ENCODE measurements around the gene PRKN. TPM values are rescaled to one million over a fixed set of nuclear protein-coding genes. Genes with fewer than 3 reads are reported as not detected.

The PRKN gene
- total RNA-seq, 1 experiment from 2014 or later = 0.46 TPM

- no peaks in the 10 kb centered on the region for H3K9me3 ChIP-seq (ENCODE audit: control insufficient read depth, insufficient read depth, low read depth, low read length)
- in situ Hi-C loops (cut with HindIII; ENCODE audit: low pct_unique_long_range_greater_than_20kb, low sequenced_read_pairs) = no loop called here
- intact Hi-C loops (cut with micrococcal nuclease; ENCODE audit: unreplicated experiment) = no loop called here
- H3K4me1 ChIP-seq (ENCODE audit: control insufficient read depth, insufficient read depth, low read length) = peaks cover 5% of the 10 kb centered on the region; the same call in 1 of the 2 replicates
- DNase-seq (ENCODE audit: low read depth, low spot score) (no peak), ATAC-seq (no peak)
- BruUV-seq (replicated peaks) = no TSS peak
- no peaks in the 10 kb centered on the region; the same call in 1 of the 2 replicates for H3K27me3 ChIP-seq (ENCODE audit: control insufficient read depth, insufficient read depth, low read length)
- POLR2A ChIA-PET = no interaction called here
- no peak overlapping the region for H3K4me3 ChIP-seq (ENCODE audit: low read depth in 2 of 2, low read length in 2 of 2)
- CTCF ChIA-PET = no interaction called here
- TF ChIP-seq POLR2AphosphoS5 (IDR thresholded peaks at IDR 0.05; ENCODE audit: low read depth, low read length) (no peak), TCF7L2 (IDR thresholded peaks at IDR 0.05; ENCODE audit: low read depth, low read length) (no peak), SIN3A (IDR thresholded peaks at IDR 0.05; ENCODE audit: borderline replicate concordance, insufficient read depth, low read depth, low read length) (no peak)
- TF ChIP-seq, protein P1, sequence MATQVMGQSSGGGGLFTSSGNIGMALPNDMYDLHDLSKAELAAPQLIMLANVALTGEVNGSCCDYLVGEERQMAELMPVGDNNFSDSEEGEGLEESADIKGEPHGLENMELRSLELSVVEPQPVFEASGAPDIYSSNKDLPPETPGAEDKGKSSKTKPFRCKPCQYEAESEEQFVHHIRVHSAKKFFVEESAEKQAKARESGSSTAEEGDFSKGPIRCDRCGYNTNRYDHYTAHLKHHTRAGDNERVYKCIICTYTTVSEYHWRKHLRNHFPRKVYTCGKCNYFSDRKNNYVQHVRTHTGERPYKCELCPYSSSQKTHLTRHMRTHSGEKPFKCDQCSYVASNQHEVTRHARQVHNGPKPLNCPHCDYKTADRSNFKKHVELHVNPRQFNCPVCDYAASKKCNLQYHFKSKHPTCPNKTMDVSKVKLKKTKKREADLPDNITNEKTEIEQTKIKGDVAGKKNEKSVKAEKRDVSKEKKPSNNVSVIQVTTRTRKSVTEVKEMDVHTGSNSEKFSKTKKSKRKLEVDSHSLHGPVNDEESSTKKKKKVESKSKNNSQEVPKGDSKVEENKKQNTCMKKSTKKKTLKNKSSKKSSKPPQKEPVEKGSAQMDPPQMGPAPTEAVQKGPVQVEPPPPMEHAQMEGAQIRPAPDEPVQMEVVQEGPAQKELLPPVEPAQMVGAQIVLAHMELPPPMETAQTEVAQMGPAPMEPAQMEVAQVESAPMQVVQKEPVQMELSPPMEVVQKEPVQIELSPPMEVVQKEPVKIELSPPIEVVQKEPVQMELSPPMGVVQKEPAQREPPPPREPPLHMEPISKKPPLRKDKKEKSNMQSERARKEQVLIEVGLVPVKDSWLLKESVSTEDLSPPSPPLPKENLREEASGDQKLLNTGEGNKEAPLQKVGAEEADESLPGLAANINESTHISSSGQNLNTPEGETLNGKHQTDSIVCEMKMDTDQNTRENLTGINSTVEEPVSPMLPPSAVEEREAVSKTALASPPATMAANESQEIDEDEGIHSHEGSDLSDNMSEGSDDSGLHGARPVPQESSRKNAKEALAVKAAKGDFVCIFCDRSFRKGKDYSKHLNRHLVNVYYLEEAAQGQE (IDR thresholded peaks at IDR 0.05; ENCODE audit: insufficient read depth in 1 of 2, low read depth in 2 of 2, low read length in 1 of 2) = no peak
- TF ChIP-seq, protein P2, sequence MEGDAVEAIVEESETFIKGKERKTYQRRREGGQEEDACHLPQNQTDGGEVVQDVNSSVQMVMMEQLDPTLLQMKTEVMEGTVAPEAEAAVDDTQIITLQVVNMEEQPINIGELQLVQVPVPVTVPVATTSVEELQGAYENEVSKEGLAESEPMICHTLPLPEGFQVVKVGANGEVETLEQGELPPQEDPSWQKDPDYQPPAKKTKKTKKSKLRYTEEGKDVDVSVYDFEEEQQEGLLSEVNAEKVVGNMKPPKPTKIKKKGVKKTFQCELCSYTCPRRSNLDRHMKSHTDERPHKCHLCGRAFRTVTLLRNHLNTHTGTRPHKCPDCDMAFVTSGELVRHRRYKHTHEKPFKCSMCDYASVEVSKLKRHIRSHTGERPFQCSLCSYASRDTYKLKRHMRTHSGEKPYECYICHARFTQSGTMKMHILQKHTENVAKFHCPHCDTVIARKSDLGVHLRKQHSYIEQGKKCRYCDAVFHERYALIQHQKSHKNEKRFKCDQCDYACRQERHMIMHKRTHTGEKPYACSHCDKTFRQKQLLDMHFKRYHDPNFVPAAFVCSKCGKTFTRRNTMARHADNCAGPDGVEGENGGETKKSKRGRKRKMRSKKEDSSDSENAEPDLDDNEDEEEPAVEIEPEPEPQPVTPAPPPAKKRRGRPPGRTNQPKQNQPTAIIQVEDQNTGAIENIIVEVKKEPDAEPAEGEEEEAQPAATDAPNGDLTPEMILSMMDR (IDR thresholded peaks at IDR 0.05) = no peak
- no peaks in the 10 kb centered on the region for H3K36me3 ChIP-seq (ENCODE audit: control insufficient read depth, insufficient read depth, low read length)
- no peak overlapping the region for H3K27ac ChIP-seq (ENCODE audit: low read length)
Observed at GRCh38 chr6:161378115-161378514, 1349.5 kb downstream of the PRKN start.

GRCh38 chr6:161377116-161377515, 1350.5 kb downstream of the PRKN start:
- no peak for ATAC-seq
- in situ Hi-C loops (cut with HindIII; ENCODE audit: low pct_unique_long_range_greater_than_20kb, low sequenced_read_pairs) (no loop called here), intact Hi-C loops (cut with micrococcal nuclease; ENCODE audit: unreplicated experiment) (no loop called here)
- Histone ChIP-seq H3K4me1 (ENCODE audit: control insufficient read depth, insufficient read depth, low read length) (peaks cover 5% of the 10 kb centered on the region; the same call in 1 of the 2 replicates), H3K9me3 (ENCODE audit: control insufficient read depth, insufficient read depth, low read depth, low read length) (no peaks in the 10 kb centered on the region), H3K4me3 (ENCODE audit: low read depth in 2 of 2, low read length in 2 of 2) (no peak overlapping the region), H3K36me3 (ENCODE audit: control insufficient read depth, insufficient read depth, low read length) (no peaks in the 10 kb centered on the region), H3K27ac (ENCODE audit: low read length) (no peak overlapping the region), H3K27me3 (ENCODE audit: control insufficient read depth, insufficient read depth, low read length) (no peaks in the 10 kb centered on the region)
- POLR2A ChIA-PET = no interaction called here
- TF ChIP-seq POLR2AphosphoS5 (IDR thresholded peaks at IDR 0.05; ENCODE audit: low read depth, low read length) = no peak
- TF ChIP-seq, protein P1 (IDR thresholded peaks at IDR 0.05; ENCODE audit: insufficient read depth in 1 of 2, low read depth in 2 of 2, low read length in 1 of 2) = no peak
- no peak for TF ChIP-seq TCF7L2 (IDR thresholded peaks at IDR 0.05; ENCODE audit: low read depth, low read length)
- TF ChIP-seq SIN3A (IDR thresholded peaks at IDR 0.05; ENCODE audit: borderline replicate concordance, insufficient read depth, low read depth, low read length) = no peak
- TF ChIP-seq, protein P2 (IDR thresholded peaks at IDR 0.05) = no peak
- no TSS peak for BruUV-seq (replicated peaks)
- CTCF ChIA-PET = no interaction called here
- DNase-seq (ENCODE audit: low read depth, low spot score) = no peak
